HG02981 (cell line): Measurements from ENCODE around the gene MRPS6.

Source experiments
- ATAC-seq: cut with Tn5 transposase; IDR thresholded peaks from one replicate; pipeline ENCODE4 v1.9.1; 2021; ENCODE audit warnings: mild to moderate bottlenecking, moderate library complexity; ENCODE audit not compliant: unreplicated experiment

The MRPS6 gene

GRCh38 chr21:34073032-34073748, at the start of gene MRPS6, which contains the start of gene SLC5A3:
Gene MRPS6, plus strand, starts transcription at chr21:34073578. Its CDS starts 123 bp downstream, at chr21:34073701.
Gene SLC5A3, plus strand, starts transcription at chr21:34073578. Its CDS starts 21,621 bp downstream, at chr21:34095199.
- peak; percentile 76 for ATAC-seq

GRCh38 chr21:34023691-34024373, 49.5 kb upstream of the MRPS6 start:
- no peak for ATAC-seq

- ATAC-seq, result no peak
These were observed 49.0 kb upstream of the MRPS6 start for GRCh38 chr21:34024374-34024693.

- no peak for ATAC-seq
These were observed 45.5 kb upstream of the MRPS6 start for GRCh38 chr21:34027721-34028461.

- ATAC-seq, result peak; percentile 83
These were observed 43.4 kb upstream of the MRPS6 start for GRCh38 chr21:34029743-34030528.

GRCh38 chr21:34031835-34032370, 41.5 kb upstream of the MRPS6 start:
- no peak for ATAC-seq

GRCh38 chr21:34034369-34035014, 38.9 kb upstream of the MRPS6 start:
- ATAC-seq, result no peak

- no peak for ATAC-seq
These were observed 37.6 kb upstream of the MRPS6 start for GRCh38 chr21:34035619-34036354.

GRCh38 chr21:34037009-34037795, 36.2 kb upstream of the MRPS6 start:
- no peak for ATAC-seq

GRCh38 chr21:34039678-34040382, 33.5 kb upstream of the MRPS6 start:
- no peak for ATAC-seq

- no peak for ATAC-seq
These were observed 30.6 kb upstream of the MRPS6 start for GRCh38 chr21:34042735-34043134.

- ATAC-seq, result no peak
These were observed 30.0 kb upstream of the MRPS6 start for GRCh38 chr21:34043333-34043732.

- no peak for ATAC-seq
These were observed 26.5 kb upstream of the MRPS6 start for GRCh38 chr21:34046917-34047316.

GRCh38 chr21:34047835-34048234, 25.5 kb upstream of the MRPS6 start:
- no peak for ATAC-seq

GRCh38 chr21:34052171-34052570, 21.2 kb upstream of the MRPS6 start:
- no peak for ATAC-seq

GRCh38 chr21:34054259-34054658, 19.1 kb upstream of the MRPS6 start:
- no peak for ATAC-seq

GRCh38 chr21:34055615-34056014, 17.8 kb upstream of the MRPS6 start:
- ATAC-seq, result no peak

GRCh38 chr21:34061983-34062382, 11.4 kb upstream of the MRPS6 start:
- ATAC-seq, result no peak
